HEK293 (cell line): ENCODE results near the gene SLC25A19.

Source experiments
- CTCF ChIA-PET: fragments of 350-600 bp; formaldehyde crosslinking; extraction: SDS; loops from one replicate; lab custom pipeline; 2021; ENCODE audit warnings: antibody characterized with exemption; lab: Yijun Ruan, JAX
- POLR2A ChIA-PET: fragments of 300-600 bp; formaldehyde crosslinking; extraction: SDS; loops from one replicate; lab custom pipeline; 2020; ENCODE audit warnings: antibody characterized with exemption, inconsistent platforms; lab: Yijun Ruan, JAX
- H3K27ac ChIP-seq: fragments of 200-500 bp; sonication (Bioruptor generic); 2 replicates; pipeline ENCODE4 v1.5.1; 2014; ENCODE audit warnings: low read depth, low read length, control low read depth, inconsistent platforms; ENCODE audit errors: extremely low read depth
- H3K36me3 ChIP-seq, 2 experiments: fragments of 200-500 bp in 1 of 2; sonication (Bioruptor generic) in 1 of 2; 1 replicate in 1 of 2; 2 replicates in 1 of 2; pipeline ENCODE4 v1.5.1; 2014 to 2017; ENCODE audit warnings: inconsistent platforms in 2 of 2, low read length in 2 of 2; ENCODE audit not compliant: control insufficient read depth in 2 of 2, insufficient read depth in 1 of 2
- H3K4me1 ChIP-seq: fragments of 200-500 bp; sonication (Bioruptor generic); 2 replicates; pipeline ENCODE4 v1.5.1; 2014; ENCODE audit warnings: mild to moderate bottlenecking, low read length, inconsistent platforms; ENCODE audit not compliant: control insufficient read depth, insufficient read depth
- H3K4me3 ChIP-seq: 2 replicates; pipeline ENCODE4 v1.5.1; 2011; ENCODE audit warnings: low read depth, mild to moderate bottlenecking, control low read depth, low read length, moderate library complexity
- H3K9me3 ChIP-seq: fragments of 200-500 bp; sonication (Bioruptor generic); 2 replicates; pipeline ENCODE4 v1.5.1; 2014; ENCODE audit warnings: low read depth, low read length, inconsistent platforms; ENCODE audit not compliant: control insufficient read depth, insufficient read depth
- BCL11A ChIP-seq: fragments of 450-650 bp; formaldehyde crosslinking; IDR thresholded peaks from 2 replicates; pipeline ENCODE4 v1.5.1; 2016; ENCODE audit warnings: low read depth, missing biosample characterization, missing genetic modification characterization
- KLF16 ChIP-seq: fragments of 450-650 bp; formaldehyde crosslinking; IDR thresholded peaks from 2 replicates; pipeline ENCODE4 v1.5.1; 2017; ENCODE audit warnings: missing biosample characterization, missing genetic modification characterization
- PRDM1 ChIP-seq: fragments of 450-650 bp; formaldehyde crosslinking; IDR thresholded peaks from 2 replicates; pipeline ENCODE4; 2016; ENCODE audit warnings: missing biosample characterization, missing genetic modification characterization
- REPIN1 ChIP-seq: fragments of 450-650 bp; formaldehyde crosslinking; IDR thresholded peaks from 2 replicates; pipeline ENCODE4 v1.5.1; 2017; ENCODE audit warnings: missing biosample characterization, missing genetic modification characterization, low read depth
- ZNF280C ChIP-seq: fragments of 450-650 bp; formaldehyde crosslinking; IDR thresholded peaks from 2 replicates; pipeline ENCODE4 v1.5.1; 2016; ENCODE audit warnings: missing biosample characterization, missing genetic modification characterization
- ZNF341 ChIP-seq: fragments of 450-650 bp; formaldehyde crosslinking; IDR thresholded peaks from 2 replicates; pipeline ENCODE4; 2016; ENCODE audit warnings: low read depth, missing biosample characterization, missing genetic modification characterization
- ZNF366 ChIP-seq: fragments of 450-650 bp; formaldehyde crosslinking; conservative IDR thresholded peaks from 2 replicates; pipeline ENCODE4 v1.5.1; 2016; ENCODE audit warnings: missing biosample characterization, missing genetic modification characterization
- ZNF449 ChIP-seq: fragments of 450-650 bp; formaldehyde crosslinking; IDR thresholded peaks from 2 replicates; pipeline ENCODE4 v1.5.1; 2017; ENCODE audit warnings: missing biosample characterization, mild to moderate bottlenecking, missing genetic modification characterization, moderate library complexity
- ZNF600 ChIP-seq: fragments of 450-650 bp; formaldehyde crosslinking; IDR thresholded peaks from 2 replicates; pipeline ENCODE4 v1.5.1; 2016; ENCODE audit warnings: missing biosample characterization, missing genetic modification characterization
- ZNF792 ChIP-seq: fragments of 450-650 bp; formaldehyde crosslinking; IDR thresholded peaks from 2 replicates; pipeline ENCODE4 v1.5.1; 2016; ENCODE audit warnings: missing biosample characterization, missing genetic modification characterization

Gene SLC25A19

GRCh38 chr17:75321506-75321905 lies 32.3 kb upstream of the SLC25A19 start:
- no peak for TF ChIP-seq ZNF449 (tag by site-specific recombination)
- TF ChIP-seq KLF16, result no peak
- Histone ChIP-seq H3K36me3 (peaks cover 22 to 48% of the 10 kb centered on the region in 2 experiments), H3K4me3 (no peak overlapping the region), H3K27ac (no peak overlapping the region), H3K4me1 (peaks cover 5% of the 10 kb centered on the region), H3K9me3 (no peaks in the 10 kb centered on the region)
- ChIA-PET POLR2A (interaction anchor here (0.6 to 0.8 kb wide), 3 partner anchors 72 to 201 kb away, joined by 3 to 4 read pairs (median 3); no protein-coding TSS in a partner anchor), CTCF (interaction anchor here (0.6 to 4.9 kb wide), 16 partner anchors 8 to 429 kb away, joined by 3 to 41 read pairs (median 10); partner anchors contain the start of genes MIF4GD and SLC25A19)

GRCh38 chr17:75319904-75320691 lies 30.9 kb upstream of the SLC25A19 start:
- no peak overlapping the region for H3K4me3 ChIP-seq
- peaks cover 22 to 46% of the 10 kb centered on the region in 2 experiments for H3K36me3 ChIP-seq
- H3K4me1 ChIP-seq, result peaks cover 5% of the 10 kb centered on the region
- TF ChIP-seq ZNF366 (tag by site-specific recombination) (0 out of 2 replicates have a peak, but pooled peaks have one; percentile 13), ZNF792 (no peak)
- no peak overlapping the region for H3K27ac ChIP-seq
- H3K9me3 ChIP-seq, result no peaks in the 10 kb centered on the region
- POLR2A ChIA-PET, result interaction anchor here (1.1 to 1.8 kb wide), 2 partner anchors 31 to 73 kb away, joined by 4 to 5 read pairs; partner anchors contain the start of gene SLC25A19
- CTCF ChIA-PET, result interaction anchor here (0.7 to 4.9 kb wide), 4 partner anchors 24 to 92 kb away, joined by 3 to 41 read pairs (median 6); no protein-coding TSS in a partner anchor

GRCh38 chr17:75318615-75319222 lies 29.5 kb upstream of the SLC25A19 start:
- Histone ChIP-seq H3K36me3 (peaks cover 18 to 46% of the 10 kb centered on the region in 2 experiments), H3K4me1 (peaks cover 5% of the 10 kb centered on the region), H3K4me3 (no peak overlapping the region), H3K27ac (no peak overlapping the region), H3K9me3 (no peaks in the 10 kb centered on the region)
- TF ChIP-seq PRDM1 (tag by site-specific recombination) (0 out of 2 replicates have a peak, but pooled peaks have one; percentile 42), BCL11A (tag by site-specific recombination) (no peak)
- POLR2A ChIA-PET, result interaction anchor here (1.1 to 1.8 kb wide), 2 partner anchors 29 to 74 kb away, joined by 4 to 5 read pairs; partner anchors contain the start of gene SLC25A19
- CTCF ChIA-PET, result interaction anchor here (0.6 to 4.9 kb wide), 6 partner anchors 31 to 335 kb away, joined by 3 to 41 read pairs (median 3); no protein-coding TSS in a partner anchor

- H3K9me3 ChIP-seq, result no peaks in the 10 kb centered on the region
- CTCF ChIA-PET, result interaction anchor here (0.5 to 0.8 kb wide), 4 partner anchors 46 to 335 kb away, joined by 3 to 4 read pairs (median 4); no protein-coding TSS in a partner anchor
- POLR2A ChIA-PET, result no interaction called here
- no peak for TF ChIP-seq REPIN1 (tag by site-specific recombination)
- peak; percentile 27; the same call in 1 of the 2 replicates for TF ChIP-seq ZNF341 (tag by site-specific recombination)
- TF ChIP-seq ZNF600 (tag by site-specific recombination), result 0 out of 2 replicates have a peak, but pooled peaks have one; percentile 17
- no peak for TF ChIP-seq ZNF280C (tag by site-specific recombination)
- TF ChIP-seq, all 188 proteins: peak for 2
- Histone ChIP-seq H3K4me3 (no peak overlapping the region), H3K4me1 (peaks cover under 1% of the 10 kb centered on the region), H3K36me3 (peaks cover 18 to 46% of the 10 kb centered on the region in 2 experiments), H3K27ac (no peak overlapping the region)
Observed at GRCh38 chr17:75318211-75318610, 29.0 kb upstream of the SLC25A19 start.
